HCT116 (cell line): Measurements from ENCODE around the gene CHST11. TPM values are rescaled to one million over a fixed set of nuclear protein-coding genes. Genes with fewer than 3 reads are reported as not detected.
A peak's percentile ranks its signal among the peaks of the same experiment; 100 is the strongest.

Experiments used
- ATAC-seq: fragments of 200-7000 bp; cut with Tn5 transposase; 2 replicates; pipeline ENCODE4 v1.9.1; 2020; ENCODE audit warnings: mild to moderate bottlenecking, moderate library complexity
- BruUV-seq: library from RNA; stranded (reverse); fragments of 400-500 nt; replicated peaks from 2 replicates; lab custom pipeline; 2021; lab: Mats Ljungman, UMichigan
- CTCF ChIA-PET: fragments of 300-600 bp; sonication (Branson Sonifier 250); formaldehyde crosslinking; loops from one replicate; lab custom pipeline; 2021; ENCODE audit warnings: antibody characterized with exemption; lab: Charles Lee
- POLR2A ChIA-PET: fragments of 300-600, 350-600 bp; sonication (Branson Sonifier 250); formaldehyde crosslinking; loops from one replicate; lab custom pipeline; 2021; ENCODE audit warnings: antibody characterized with exemption; lab: Charles Lee
- RAD21 ChIA-PET, 2 experiments: fragments of 300-600 bp; sonication (Branson Sonifier 250); formaldehyde crosslinking; loops; one replicate each; lab custom pipeline; 2023; ENCODE audit warnings: low total read pairs in 2 of 2; ENCODE audit not compliant: uncharacterized antibody in 2 of 2, unreplicated experiment in 2 of 2, low non-redundant PET in 1 of 2; lab: Charles Lee
- DNase-seq: peaks from one replicate; pipeline ENCODE4 v3.0.0-alpha.2; 2010; ENCODE audit warnings: low read depth, low spot score
- H2AFZ ChIP-seq: fragments of 200-600 bp; shearing (Covaris generic), sonication (generic); 2 replicates; pipeline ENCODE4 v1.6.1; 2017; ENCODE audit warnings: low read depth, mixed run types, mixed read lengths, antibody characterized with exemption, low read length; ENCODE audit not compliant: poor library complexity, severe bottlenecking
- H3K27ac ChIP-seq: 2 replicates; pipeline ENCODE4 v1.5.1; 2012; ENCODE audit warnings: low read depth, low read length
- H3K27me3 ChIP-seq: fragments of 200-600 bp; sonication (generic); 2 replicates; pipeline ENCODE4 v1.6.1; 2016; ENCODE audit warnings: mixed run types, low read length, mixed read lengths; ENCODE audit not compliant: insufficient read depth
- H3K36me3 ChIP-seq, 2 experiments: fragments of 200-500 bp in 1 of 2; fragments of 200-600 bp in 1 of 2; sonication (Bioruptor generic) in 1 of 2; sonication (generic) in 1 of 2; 2 replicates each; pipeline versions ENCODE4 v1.5.1 to v1.6.1; 2014 to 2016; ENCODE audit warnings: low read length in 2 of 2, inconsistent platforms in 1 of 2, mixed read lengths in 1 of 2, mixed run types in 1 of 2; ENCODE audit not compliant: insufficient read depth in 2 of 2, control insufficient read depth in 1 of 2
- H3K4me1 ChIP-seq, 2 experiments: fragments of 200-600 bp in 1 of 2; sonication (generic) in 1 of 2; 2 replicates each; pipeline versions ENCODE4 v1.5.1 to v1.6.1; 2012 to 2017; ENCODE audit warnings: low read length in 2 of 2, inconsistent platforms in 1 of 2, mild to moderate bottlenecking in 1 of 2, mixed read lengths in 1 of 2, mixed run types in 1 of 2, moderate library complexity in 1 of 2; ENCODE audit not compliant: insufficient read depth in 2 of 2, control insufficient read depth in 1 of 2
- H3K4me2 ChIP-seq: fragments of 200-600 bp; sonication (generic); 2 replicates; pipeline ENCODE4 v1.6.1; 2017; ENCODE audit warnings: mixed run types, low read length, mixed read lengths
- H3K4me3 ChIP-seq, 2 experiments: fragments of 200-600 bp in 1 of 2; sonication (generic) in 1 of 2; replicated peaks in 1 of 2; 2 replicates each; pipeline ENCODE4 v1.5.1; 2011 to 2016; ENCODE audit warnings: low read length in 2 of 2, control low read depth in 1 of 2, low read depth in 1 of 2, mild to moderate bottlenecking in 1 of 2, mixed read lengths in 1 of 2, mixed run types in 1 of 2
- H3K79me2 ChIP-seq: fragments of 200-600 bp; sonication (generic); 2 replicates; pipeline ENCODE4 v1.6.1; 2017; ENCODE audit warnings: mild to moderate bottlenecking, mixed run types, low read length, moderate library complexity, mixed read lengths; ENCODE audit not compliant: insufficient read depth
- H3K9ac ChIP-seq: fragments of 200-600 bp; sonication (generic); 2 replicates; pipeline ENCODE4 v1.6.1; 2016; ENCODE audit warnings: low read length, mixed read lengths
- H3K9me2 ChIP-seq: fragments of 200-600 bp; sonication (generic), shearing (Covaris generic); 2 replicates; pipeline ENCODE4 v1.6.1; 2017; ENCODE audit warnings: mixed run types, mild to moderate bottlenecking, moderate library complexity; ENCODE audit not compliant: insufficient read depth
- H3K9me3 ChIP-seq, 2 experiments: fragments of 200-500 bp in 1 of 2; fragments of 200-600 bp in 1 of 2; sonication (Bioruptor generic) in 1 of 2; sonication (generic) in 1 of 2; 2 replicates each; pipeline ENCODE4 v1.6.1; 2014 to 2017; ENCODE audit warnings: low read length in 2 of 2, mixed read lengths in 2 of 2, inconsistent platforms in 1 of 2, low read depth in 1 of 2, mild to moderate bottlenecking in 1 of 2, mixed run types in 1 of 2, moderate library complexity in 1 of 2; ENCODE audit not compliant: control insufficient read depth in 1 of 2, insufficient read depth in 1 of 2
- H4K20me1 ChIP-seq: fragments of 200-600 bp; sonication (generic), shearing (Covaris generic); 2 replicates; pipeline ENCODE4 v1.6.1; 2017; ENCODE audit warnings: mixed run types, mild to moderate bottlenecking, moderate library complexity; ENCODE audit not compliant: insufficient read depth
- ATF3 ChIP-seq: IDR thresholded peaks from 2 replicates; pipeline ENCODE4 v1.6.1; 2012
- CEBPB ChIP-seq: IDR thresholded peaks from 2 replicates; pipeline ENCODE4 v1.6.1; 2012; ENCODE audit warnings: low read depth
- EGR1 ChIP-seq: IDR thresholded peaks from 2 replicates; pipeline ENCODE4 v1.6.1; 2012; ENCODE audit warnings: low read depth
- ELF1 ChIP-seq: IDR thresholded peaks from 2 replicates; pipeline ENCODE4 v1.6.1; 2012; ENCODE audit warnings: low read depth, borderline replicate concordance
- EZH2 ChIP-seq: fragments of 200-600 bp; sonication (generic); IDR thresholded peaks from 2 replicates; pipeline ENCODE4 v1.6.1; 2017; ENCODE audit warnings: antibody characterized with exemption, mixed run types
- FOSL1 ChIP-seq: IDR thresholded peaks from 2 replicates; pipeline ENCODE4 v1.6.1; 2012; ENCODE audit warnings: low read depth
- JUND ChIP-seq: IDR thresholded peaks from 2 replicates; pipeline ENCODE4 v1.6.1; 2012
- MAX ChIP-seq: IDR thresholded peaks from 2 replicates; pipeline ENCODE4 v1.6.1; 2012
- POLR2A ChIP-seq: IDR thresholded peaks from 2 replicates; pipeline ENCODE4 v1.7.0; 2011; ENCODE audit warnings: borderline replicate concordance; ENCODE audit not compliant: insufficient read depth, insufficient read length; ENCODE audit errors: extremely low read depth
- RAD21 ChIP-seq: IDR thresholded peaks from 2 replicates; pipeline ENCODE4 v1.6.1; 2012; ENCODE audit warnings: low read depth, mild to moderate bottlenecking
- SIN3A ChIP-seq: IDR thresholded peaks from 2 replicates; pipeline ENCODE4 v1.6.1; 2012; ENCODE audit warnings: low read depth
- TCF7L2 ChIP-seq: IDR thresholded peaks from 2 replicates; pipeline ENCODE4 v1.7.0; 2011; ENCODE audit warnings: borderline replicate concordance, inconsistent platforms; ENCODE audit not compliant: insufficient read depth, insufficient read length; ENCODE audit errors: extremely low read depth
- YY1 ChIP-seq: IDR thresholded peaks from 2 replicates; pipeline ENCODE4 v1.6.1; 2011; ENCODE audit warnings: low read length, low read depth, moderate library complexity, mild to moderate bottlenecking; ENCODE audit not compliant: insufficient replicate concordance; ENCODE audit errors: extremely low read depth
- ZFX ChIP-seq: fragments of 450-650 bp; IDR thresholded peaks from 2 replicates; pipeline ENCODE4 v1.6.1; 2017
- ZNF274 ChIP-seq: fragments of 200-500 bp; sonication (Bioruptor generic); IDR thresholded peaks from 2 replicates; pipeline ENCODE4 v1.6.1; 2014; ENCODE audit warnings: mild to moderate bottlenecking, low read depth, low read length, inconsistent platforms
- intact Hi-C: fragments of 100-400 bp; cut with micrococcal nuclease; formaldehyde crosslinking; loops from 2 replicates; pipeline ENCODE4 v1.10.0; 2022
- total RNA-seq: library from RNA; stranded (reverse); gene quantifications from one replicate; pipeline ENCODE4 v1.2.1, GENCODE V29; 2021; ENCODE audit not compliant: unreplicated experiment

CHST11 gene
- total RNA-seq, 1 experiment from 2014 or later, result 10.1 TPM

GRCh38 chr12:104457746-104458693, 1.3 kb downstream of the CHST11 start:
- ChIA-PET RAD21 (no interaction called here), CTCF (no interaction called here), POLR2A (interaction anchor here (0.7 kb wide), 1 partner anchor 202 kb away, joined by 3 read pairs; no protein-coding TSS in a partner anchor)
- Histone ChIP-seq H3K79me2 (peaks cover 16% of the 10 kb centered on the region), H3K27me3 (no peaks in the 10 kb centered on the region), H3K27ac (peak overlapping the region; percentile 65), H4K20me1 (no peaks in the 10 kb centered on the region), H3K9me3 (no peaks in the 10 kb centered on the region), H2AFZ (no peak overlapping the region), H3K4me3 (peak overlapping the region; percentile 53 to 72), H3K4me2 (peak overlapping the region; percentile 82), H3K4me1 (peaks cover 9 to 35% of the 10 kb centered on the region in 2 experiments), H3K36me3 (no peaks in the 10 kb centered on the region), H3K9ac (peak overlapping the region; percentile 65), H3K9me2 (no peaks in the 10 kb centered on the region)
- DNase-seq, result no peak
- intact Hi-C loops, result no loop called here
- BruUV-seq, result TSS peak; percentile 42
- TF ChIP-seq ZFX, result no peak
- peak; percentile 29; the same call in 1 of the 2 replicates for TF ChIP-seq MAX
- no peak for ATAC-seq

GRCh38 chr12:104458694-104459367, 2.1 kb downstream of the CHST11 start:
- POLR2A ChIA-PET, result no interaction called here
- DNase-seq (no peak), ATAC-seq (no peak)
- Histone ChIP-seq H4K20me1 (no peaks in the 10 kb centered on the region), H3K27ac (peak overlapping the region; percentile 65; the same call in 1 of the 2 replicates), H3K4me3 (peak overlapping the region; percentile 53 to 72), H3K36me3 (no peaks in the 10 kb centered on the region), H3K4me2 (peak overlapping the region; percentile 82), H3K27me3 (no peaks in the 10 kb centered on the region), H3K4me1 (peaks cover 9 to 35% of the 10 kb centered on the region in 2 experiments), H2AFZ (no peak overlapping the region), H3K9ac (peak overlapping the region; percentile 65), H3K9me2 (no peaks in the 10 kb centered on the region), H3K79me2 (peaks cover 16% of the 10 kb centered on the region), H3K9me3 (no peaks in the 10 kb centered on the region)
- no peak for TF ChIP-seq SIN3A
- TF ChIP-seq FOSL1, result no peak
- no peak for TF ChIP-seq EGR1
- no peak for TF ChIP-seq EZH2
- no peak for TF ChIP-seq ATF3
- TF ChIP-seq CEBPB, result no peak
- no peak for TF ChIP-seq JUND
- TF ChIP-seq YY1, result no peak
- TF ChIP-seq ZNF274, result no peak
- TF ChIP-seq ELF1, result no peak
- TF ChIP-seq MAX, result no peak
- no peak for TF ChIP-seq POLR2A
- TF ChIP-seq RAD21, result no peak
- no peak for TF ChIP-seq TCF7L2
- intact Hi-C loops, result no loop called here
- CTCF ChIA-PET, result no interaction called here
- BruUV-seq, result no TSS peak
- RAD21 ChIA-PET, result no interaction called here
